HEK293 (cell line): ENCODE measurements around the gene LGI4.

Source experiments
- CTCF ChIA-PET: fragments of 350-600 bp; formaldehyde crosslinking; extraction: SDS; loops from one replicate; lab custom pipeline; 2021; ENCODE audit warnings: antibody characterized with exemption; lab: Yijun Ruan, JAX
- POLR2A ChIA-PET: fragments of 300-600 bp; formaldehyde crosslinking; extraction: SDS; loops from one replicate; lab custom pipeline; 2020; ENCODE audit warnings: antibody characterized with exemption, inconsistent platforms; lab: Yijun Ruan, JAX
- H3K27ac ChIP-seq: fragments of 200-500 bp; sonication (Bioruptor generic); 2 replicates; pipeline ENCODE4 v1.5.1; 2014; ENCODE audit warnings: low read depth, low read length, control low read depth, inconsistent platforms; ENCODE audit errors: extremely low read depth
- H3K36me3 ChIP-seq, 2 experiments: fragments of 200-500 bp in 1 of 2; sonication (Bioruptor generic) in 1 of 2; 1 replicate in 1 of 2; 2 replicates in 1 of 2; pipeline ENCODE4 v1.5.1; 2014 to 2017; ENCODE audit warnings: inconsistent platforms in 2 of 2, low read length in 2 of 2; ENCODE audit not compliant: control insufficient read depth in 2 of 2, insufficient read depth in 1 of 2
- H3K4me1 ChIP-seq: fragments of 200-500 bp; sonication (Bioruptor generic); 2 replicates; pipeline ENCODE4 v1.5.1; 2014; ENCODE audit warnings: mild to moderate bottlenecking, low read length, inconsistent platforms; ENCODE audit not compliant: control insufficient read depth, insufficient read depth
- H3K4me3 ChIP-seq: 2 replicates; pipeline ENCODE4 v1.5.1; 2011; ENCODE audit warnings: low read depth, mild to moderate bottlenecking, control low read depth, low read length, moderate library complexity
- H3K9me3 ChIP-seq: fragments of 200-500 bp; sonication (Bioruptor generic); 2 replicates; pipeline ENCODE4 v1.5.1; 2014; ENCODE audit warnings: low read depth, low read length, inconsistent platforms; ENCODE audit not compliant: control insufficient read depth, insufficient read depth
- EGR2 ChIP-seq: fragments of 450-650 bp; formaldehyde crosslinking; IDR thresholded peaks from 2 replicates; pipeline ENCODE4 v1.5.1; 2016; ENCODE audit warnings: low read depth, missing biosample characterization, missing genetic modification characterization
- HOXC10 ChIP-seq: sonication (generic); formaldehyde crosslinking; IDR thresholded peaks from 2 replicates; pipeline ENCODE4 v1.8.1; 2023; ENCODE audit warnings: mild to moderate bottlenecking, missing genetic modification reagents
- SALL2 ChIP-seq: fragments of 450-650 bp; formaldehyde crosslinking; IDR thresholded peaks from 2 replicates; pipeline ENCODE4 v1.5.0; 2017; ENCODE audit warnings: missing biosample characterization, mild to moderate bottlenecking, missing genetic modification characterization, borderline replicate concordance
- YY2 ChIP-seq: fragments of 450-650 bp; formaldehyde crosslinking; IDR thresholded peaks from 2 replicates; pipeline ENCODE4 v1.5.1; 2016; ENCODE audit warnings: missing biosample characterization, missing genetic modification characterization
- ZBTB10 ChIP-seq: fragments of 450-650 bp; formaldehyde crosslinking; IDR thresholded peaks from 2 replicates; pipeline ENCODE4 v1.5.1; 2016; ENCODE audit warnings: missing biosample characterization, missing genetic modification characterization
- ZBTB48 ChIP-seq: fragments of 450-650 bp; formaldehyde crosslinking; IDR thresholded peaks from 2 replicates; pipeline ENCODE4 v1.5.1; 2016; ENCODE audit warnings: missing biosample characterization, missing genetic modification characterization
- ZFHX2 ChIP-seq: fragments of 450-650 bp; formaldehyde crosslinking; conservative IDR thresholded peaks from 2 replicates; pipeline ENCODE4 v1.5.1; 2016; ENCODE audit warnings: missing biosample characterization, missing genetic modification characterization
- ZNF10 ChIP-seq: fragments of 450-650 bp; formaldehyde crosslinking; IDR thresholded peaks from 2 replicates; pipeline ENCODE4 v1.5.1; 2017; ENCODE audit warnings: missing biosample characterization, missing genetic modification characterization
- ZNF133 ChIP-seq: fragments of 450-650 bp; formaldehyde crosslinking; IDR thresholded peaks from 2 replicates; pipeline ENCODE4 v1.5.1; 2016; ENCODE audit warnings: missing biosample characterization, missing genetic modification characterization
- ZNF148 ChIP-seq: fragments of 450-650 bp; formaldehyde crosslinking; IDR thresholded peaks from 2 replicates; pipeline ENCODE4 v1.5.0; 2017; ENCODE audit warnings: missing biosample characterization, missing genetic modification characterization, borderline replicate concordance
- ZNF202 ChIP-seq: fragments of 450-650 bp; formaldehyde crosslinking; IDR thresholded peaks from 2 replicates; pipeline ENCODE4 v1.5.1; 2016; ENCODE audit warnings: missing biosample characterization, missing genetic modification characterization, borderline replicate concordance
- ZNF23 ChIP-seq: fragments of 450-650 bp; formaldehyde crosslinking; IDR thresholded peaks from 2 replicates; pipeline ENCODE4 v1.5.1; 2016; ENCODE audit warnings: missing biosample characterization, missing genetic modification characterization, borderline replicate concordance
- ZNF239 ChIP-seq: fragments of 450-650 bp; formaldehyde crosslinking; IDR thresholded peaks from 2 replicates; pipeline ENCODE4 v1.5.1; 2016; ENCODE audit warnings: missing biosample characterization, missing genetic modification characterization
- ZNF311 ChIP-seq: fragments of 450-650 bp; formaldehyde crosslinking; IDR thresholded peaks from 2 replicates; pipeline ENCODE4 v1.5.1; 2017; ENCODE audit warnings: missing biosample characterization, missing genetic modification characterization, borderline replicate concordance
- ZNF350 ChIP-seq: fragments of 450-650 bp; formaldehyde crosslinking; IDR thresholded peaks from 2 replicates; pipeline ENCODE4 v1.5.0; 2017; ENCODE audit warnings: missing biosample characterization, mild to moderate bottlenecking, missing genetic modification characterization
- ZNF473 ChIP-seq: fragments of 450-650 bp; formaldehyde crosslinking; IDR thresholded peaks from 2 replicates; pipeline ENCODE4 v1.5.1; 2017; ENCODE audit warnings: missing biosample characterization, missing genetic modification characterization
- ZNF514 ChIP-seq: fragments of 450-650 bp; formaldehyde crosslinking; IDR thresholded peaks from 2 replicates; pipeline ENCODE4 v1.5.1; 2016; ENCODE audit warnings: missing biosample characterization, missing genetic modification characterization
- ZNF544 ChIP-seq: fragments of 450-650 bp; formaldehyde crosslinking; IDR thresholded peaks from 2 replicates; pipeline ENCODE4 v1.5.0; 2017; ENCODE audit warnings: missing biosample characterization, missing genetic modification characterization
- ZNF548 ChIP-seq: fragments of 450-650 bp; formaldehyde crosslinking; IDR thresholded peaks from 2 replicates; pipeline ENCODE4 v1.5.1; 2016; ENCODE audit warnings: missing biosample characterization, missing genetic modification characterization
- ZNF600 ChIP-seq: fragments of 450-650 bp; formaldehyde crosslinking; IDR thresholded peaks from 2 replicates; pipeline ENCODE4 v1.5.1; 2016; ENCODE audit warnings: missing biosample characterization, missing genetic modification characterization
- ZNF677 ChIP-seq: fragments of 450-650 bp; IDR thresholded peaks from 2 replicates; pipeline ENCODE4 v1.5.0; 2018; ENCODE audit warnings: missing biosample characterization, mild to moderate bottlenecking, missing genetic modification characterization, moderate library complexity
- ZNF776 ChIP-seq: fragments of 450-650 bp; formaldehyde crosslinking; IDR thresholded peaks from 2 replicates; pipeline ENCODE4 v1.5.0; 2017; ENCODE audit warnings: missing biosample characterization, missing genetic modification characterization, borderline replicate concordance
- TF ChIP-seq, protein P1 (sequence below): fragments of 450-650 bp; formaldehyde crosslinking; IDR thresholded peaks from 2 replicates; pipeline ENCODE4 v1.5.1; 2017; ENCODE audit warnings: missing biosample characterization, missing genetic modification characterization
- TF ChIP-seq, protein P2 (sequence below): fragments of 450-650 bp; formaldehyde crosslinking; IDR thresholded peaks from 2 replicates; pipeline ENCODE4 v1.5.1; 2016; ENCODE audit warnings: missing biosample characterization, missing genetic modification characterization

The LGI4 gene

GRCh38 chr19:35133826-35134225 is 1.0 kb downstream of the LGI4 start:
- no peak overlapping the region for H3K27ac ChIP-seq
- peaks cover 3% of the 10 kb centered on the region for H3K4me1 ChIP-seq
- ChIA-PET CTCF (interaction anchor here (2.8 to 5.5 kb wide), 8 partner anchors 11 to 88 kb away, joined by 29 to 108 read pairs (median 52); partner anchors contain the start of gene FXYD3), POLR2A (no interaction called here)
- H3K4me3 ChIP-seq, result no peak overlapping the region
- TF ChIP-seq EGR2 (tag by site-specific recombination) (peak; percentile 71), ZNF350 (tag by site-specific recombination) (no peak), ZFHX2 (tag by site-specific recombination) (peak; percentile 74)
- no peaks in the 10 kb centered on the region for H3K9me3 ChIP-seq
- no peaks in the 10 kb centered on the region for H3K36me3 ChIP-seq

DNA sequence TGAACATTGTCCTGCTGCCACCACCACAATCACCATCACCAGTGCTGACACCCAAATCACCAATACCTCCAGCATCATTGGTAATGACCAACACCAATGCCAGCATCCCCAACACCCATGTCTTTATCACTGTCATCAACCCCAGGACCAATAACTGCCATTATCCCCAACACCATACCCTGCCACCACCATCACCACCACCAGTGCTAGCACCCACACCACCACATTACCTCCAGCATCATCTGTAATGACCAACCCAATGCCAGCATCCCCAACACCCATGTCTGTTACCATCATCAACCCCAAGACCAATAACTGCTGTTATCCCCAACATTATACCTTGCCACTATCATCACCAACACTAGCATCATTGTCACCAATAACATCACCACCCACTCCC is 2.6 kb downstream of the LGI4 start:
- CTCF ChIA-PET, result interaction anchor here (0.6 to 0.8 kb wide), 2 partner anchors 16 to 17 kb away, joined by 3 to 5 read pairs; no protein-coding TSS in a partner anchor
- TF ChIP-seq ZNF239 (tag by site-specific recombination) (0 out of 2 replicates have a peak, but pooled peaks have one; percentile 19), ZNF148 (tag by site-specific recombination) (0 out of 2 replicates have a peak, but pooled peaks have one; percentile 30), ZNF311 (tag by site-specific recombination) (peak; percentile 81; the same call in 1 of the 2 replicates), ZNF133 (peak; percentile 41; the same call in 1 of the 2 replicates), YY2 (tag by site-specific recombination) (peak; percentile 39; the same call in 1 of the 2 replicates), ZNF202 (tag by site-specific recombination) (0 out of 2 replicates have a peak, but pooled peaks have one; percentile 29), ZNF548 (tag by site-specific recombination) (peak; percentile 44; the same call in 1 of the 2 replicates), SALL2 (tag by site-specific recombination) (peak; percentile 85; the same call in 1 of the 2 replicates), HOXC10 (CRISPR knock-in tag) (no peak), ZNF544 (tag by site-specific recombination) (no peak), ZNF776 (tag by site-specific recombination) (0 out of 2 replicates have a peak, but pooled peaks have one; percentile 55), ZNF23 (tag by site-specific recombination) (0 out of 2 replicates have a peak, but pooled peaks have one; percentile 34), ZNF10 (tag by site-specific recombination) (no peak), ZNF677 (tag by site-specific recombination) (no peak), ZNF600 (tag by site-specific recombination) (0 out of 2 replicates have a peak, but pooled peaks have one; percentile 23), ZNF473 (tag by site-specific recombination) (peak; percentile 44; the same call in 1 of the 2 replicates), ZBTB10 (tag by site-specific recombination) (no peak), ZNF514 (peak; percentile 14; the same call in 1 of the 2 replicates), ZBTB48 (0 out of 2 replicates have a peak, but pooled peaks have one; percentile 17)
- TF ChIP-seq, protein P1, sequence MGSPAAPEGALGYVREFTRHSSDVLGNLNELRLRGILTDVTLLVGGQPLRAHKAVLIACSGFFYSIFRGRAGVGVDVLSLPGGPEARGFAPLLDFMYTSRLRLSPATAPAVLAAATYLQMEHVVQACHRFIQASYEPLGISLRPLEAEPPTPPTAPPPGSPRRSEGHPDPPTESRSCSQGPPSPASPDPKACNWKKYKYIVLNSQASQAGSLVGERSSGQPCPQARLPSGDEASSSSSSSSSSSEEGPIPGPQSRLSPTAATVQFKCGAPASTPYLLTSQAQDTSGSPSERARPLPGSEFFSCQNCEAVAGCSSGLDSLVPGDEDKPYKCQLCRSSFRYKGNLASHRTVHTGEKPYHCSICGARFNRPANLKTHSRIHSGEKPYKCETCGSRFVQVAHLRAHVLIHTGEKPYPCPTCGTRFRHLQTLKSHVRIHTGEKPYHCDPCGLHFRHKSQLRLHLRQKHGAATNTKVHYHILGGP (tag by site-specific recombination), result peak; percentile 15; the same call in 1 of the 2 replicates
- TF ChIP-seq, protein P2, sequence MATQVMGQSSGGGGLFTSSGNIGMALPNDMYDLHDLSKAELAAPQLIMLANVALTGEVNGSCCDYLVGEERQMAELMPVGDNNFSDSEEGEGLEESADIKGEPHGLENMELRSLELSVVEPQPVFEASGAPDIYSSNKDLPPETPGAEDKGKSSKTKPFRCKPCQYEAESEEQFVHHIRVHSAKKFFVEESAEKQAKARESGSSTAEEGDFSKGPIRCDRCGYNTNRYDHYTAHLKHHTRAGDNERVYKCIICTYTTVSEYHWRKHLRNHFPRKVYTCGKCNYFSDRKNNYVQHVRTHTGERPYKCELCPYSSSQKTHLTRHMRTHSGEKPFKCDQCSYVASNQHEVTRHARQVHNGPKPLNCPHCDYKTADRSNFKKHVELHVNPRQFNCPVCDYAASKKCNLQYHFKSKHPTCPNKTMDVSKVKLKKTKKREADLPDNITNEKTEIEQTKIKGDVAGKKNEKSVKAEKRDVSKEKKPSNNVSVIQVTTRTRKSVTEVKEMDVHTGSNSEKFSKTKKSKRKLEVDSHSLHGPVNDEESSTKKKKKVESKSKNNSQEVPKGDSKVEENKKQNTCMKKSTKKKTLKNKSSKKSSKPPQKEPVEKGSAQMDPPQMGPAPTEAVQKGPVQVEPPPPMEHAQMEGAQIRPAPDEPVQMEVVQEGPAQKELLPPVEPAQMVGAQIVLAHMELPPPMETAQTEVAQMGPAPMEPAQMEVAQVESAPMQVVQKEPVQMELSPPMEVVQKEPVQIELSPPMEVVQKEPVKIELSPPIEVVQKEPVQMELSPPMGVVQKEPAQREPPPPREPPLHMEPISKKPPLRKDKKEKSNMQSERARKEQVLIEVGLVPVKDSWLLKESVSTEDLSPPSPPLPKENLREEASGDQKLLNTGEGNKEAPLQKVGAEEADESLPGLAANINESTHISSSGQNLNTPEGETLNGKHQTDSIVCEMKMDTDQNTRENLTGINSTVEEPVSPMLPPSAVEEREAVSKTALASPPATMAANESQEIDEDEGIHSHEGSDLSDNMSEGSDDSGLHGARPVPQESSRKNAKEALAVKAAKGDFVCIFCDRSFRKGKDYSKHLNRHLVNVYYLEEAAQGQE (tag by site-specific recombination), result no peak

More for the DNA sequence above, 2.6 kb downstream of the LGI4 start:
- no peaks in the 10 kb centered on the region for H3K36me3 ChIP-seq
- no peaks in the 10 kb centered on the region for H3K9me3 ChIP-seq
- H3K4me1 ChIP-seq, result peaks cover 3% of the 10 kb centered on the region
- H3K4me3 ChIP-seq, result no peak overlapping the region
- no peak overlapping the region for H3K27ac ChIP-seq
- POLR2A ChIA-PET, result no interaction called here
